Activated naive CD8-positive, alpha-beta T cell treated with anti-CD3 and anti-CD28 coated beads, Interleukin-2, amount 10 ng/mL, durations not matched to agents 7 days and 5 days (primary cell): ENCODE measurements around the gene IGSF8. TPM values are rescaled to one million over a fixed set of nuclear protein-coding genes. Genes with fewer than 3 reads are reported as not detected.
"Not testable (repeated sequence)": the region's sequence is repeated elsewhere in the genome, so short reads cannot be mapped to it uniquely, and the experiment has no call there.

ENCODE experiments used
- ATAC-seq: fragments of 150-1000 bp; cut with Tn5 transposase; one replicate; pipeline ENCODE4 v1.10.0; 2021; ENCODE audit warnings: low read depth, moderate library complexity
- POLR2A ChIA-PET: fragments of 350-600 bp; sonication (Branson Sonifier 250); formaldehyde crosslinking; loops from one replicate; lab custom pipeline; 2021; ENCODE audit warnings: antibody characterized with exemption; lab: Charles Lee
- DNase-seq: peaks from one replicate; pipeline ENCODE4 v3.0.0; 2021
- H3K27ac Mint-ChIP-seq: one replicate; pipeline ENCODE4 v1.8.0; 2022; ENCODE audit warnings: mild to moderate bottlenecking, mixed read lengths
- H3K27me3 Mint-ChIP-seq: one replicate; pipeline ENCODE4 v1.8.0; 2022; ENCODE audit warnings: mild to moderate bottlenecking, moderate library complexity, mixed read lengths
- H3K36me3 Mint-ChIP-seq: one replicate; pipeline ENCODE4 v1.8.0; 2021; ENCODE audit warnings: mild to moderate bottlenecking, mixed read lengths
- H3K4me1 Mint-ChIP-seq: one replicate; pipeline ENCODE4 v1.8.0; 2021; ENCODE audit warnings: mixed read lengths
- H3K4me3 Mint-ChIP-seq: one replicate; pipeline ENCODE4 v1.8.0; 2022; ENCODE audit warnings: mild to moderate bottlenecking, moderate library complexity, mixed read lengths
- H3K9me3 Mint-ChIP-seq: one replicate; pipeline ENCODE4 v1.8.0; 2021; ENCODE audit warnings: mixed read lengths
- total RNA-seq, 2 experiments: library from RNA; stranded (reverse); gene quantifications; one replicate each; pipeline ENCODE4 v1.2.3, GENCODE V29; 2021

IGSF8 gene
- total RNA-seq, 2 experiments from 2014 or later: 39.8 to 44.6 TPM

DNA sequence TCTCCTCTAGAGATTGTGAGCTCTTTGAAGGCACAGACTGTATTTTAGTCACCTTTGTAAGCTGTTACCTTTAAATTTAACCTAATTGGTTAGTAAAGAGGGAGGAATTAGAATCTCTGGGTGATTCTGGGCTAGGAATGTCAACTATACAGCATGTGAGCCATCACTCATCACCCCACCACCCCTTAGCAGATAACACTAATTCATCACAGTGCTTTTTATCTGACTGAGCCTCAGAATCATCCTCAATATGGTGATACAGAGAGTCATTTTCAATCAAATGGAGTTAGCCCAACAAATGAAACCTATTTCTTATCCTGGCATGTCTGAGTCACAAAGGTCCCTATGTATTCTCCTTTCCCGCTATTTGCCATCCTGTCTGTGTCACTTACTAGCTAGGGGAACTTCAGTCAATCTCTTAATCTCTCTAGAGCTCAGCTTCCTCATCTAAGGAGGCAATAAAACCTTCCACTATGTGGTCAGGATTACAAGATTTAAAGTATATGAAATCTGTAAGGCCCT, 41.7 kb downstream of the IGSF8 start:
- POLR2A ChIA-PET: no interaction called here
- ATAC-seq (no peak), DNase-seq (no peak)
- no peaks in the 10 kb centered on the region for H3K9me3 Mint-ChIP-seq
- H3K27me3 Mint-ChIP-seq: peaks cover 35% of the 10 kb centered on the region
- H3K4me1 Mint-ChIP-seq: peaks cover 2% of the 10 kb centered on the region
- H3K36me3 Mint-ChIP-seq: no peaks in the 10 kb centered on the region
- no peak overlapping the region for H3K4me3 Mint-ChIP-seq
- no peak overlapping the region for H3K27ac Mint-ChIP-seq

DNA sequence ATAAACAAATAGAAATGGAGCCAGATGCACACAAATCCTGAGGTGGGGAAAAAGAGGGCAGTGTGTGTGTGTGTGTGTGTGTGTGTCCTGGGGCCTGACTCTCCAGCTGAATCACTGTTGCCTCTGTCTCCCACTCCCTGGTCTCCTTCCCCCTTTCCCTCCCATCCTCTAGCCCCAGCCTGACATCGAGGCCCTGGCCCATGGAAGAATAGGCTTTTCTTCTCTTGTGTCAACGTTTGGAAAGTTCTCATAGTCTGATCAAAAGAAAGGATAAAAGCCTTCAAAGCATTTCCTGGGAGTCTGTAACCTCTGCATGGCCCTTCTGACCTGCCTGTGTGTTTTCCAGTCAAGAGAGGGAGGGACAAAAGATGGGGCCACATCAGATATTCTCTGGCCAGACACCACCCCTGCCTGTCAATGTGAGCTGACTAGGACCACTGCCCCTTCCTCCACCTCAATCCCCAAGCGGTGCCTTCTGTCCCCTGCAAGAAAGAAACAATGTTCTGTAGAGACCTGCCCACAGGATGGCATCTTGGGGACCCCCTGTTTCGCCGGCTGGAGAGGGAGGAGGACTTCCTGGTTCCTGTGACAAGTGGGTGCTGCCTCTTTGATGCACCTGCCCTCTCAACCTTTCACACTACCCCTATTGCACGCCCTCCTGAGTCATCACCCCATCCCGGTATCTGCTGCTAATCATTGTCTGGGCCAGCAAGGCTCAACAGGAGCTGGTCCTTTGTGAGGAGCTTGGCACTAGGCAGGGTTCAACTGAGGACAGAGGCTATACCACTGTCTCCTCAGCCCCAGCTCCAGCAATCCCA, 44.7 kb downstream of the IGSF8 start:
- Mint-ChIP-seq H3K9me3 (no peaks in the 10 kb centered on the region), H3K4me1 (peaks cover 2% of the 10 kb centered on the region), H3K27me3 (peaks cover 31% of the 10 kb centered on the region), H3K27ac (no peak overlapping the region), H3K36me3 (no peaks in the 10 kb centered on the region), H3K4me3 (no peak overlapping the region)
- ATAC-seq (no peak), DNase-seq (no peak)
- POLR2A ChIA-PET: no interaction called here

- Mint-ChIP-seq H3K9me3 (no peaks in the 10 kb centered on the region), H3K27ac (no peak overlapping the region), H3K36me3 (no peaks in the 10 kb centered on the region), H3K4me3 (no peak overlapping the region), H3K4me1 (peaks cover 2% of the 10 kb centered on the region), H3K27me3 (peaks cover 32% of the 10 kb centered on the region)
- no peak for ATAC-seq
- DNase-seq: no peak
- POLR2A ChIA-PET: no interaction called here
Observed at GRCh38 chr1:160052936-160053335, 45.5 kb downstream of the IGSF8 start.

- Mint-ChIP-seq H3K9me3 (no peaks in the 10 kb centered on the region), H3K27me3 (peaks cover 16% of the 10 kb centered on the region), H3K27ac (no peak overlapping the region), H3K4me3 (no peak overlapping the region), H3K4me1 (peaks cover 15% of the 10 kb centered on the region), H3K36me3 (no peaks in the 10 kb centered on the region)
- ATAC-seq: no peak
- POLR2A ChIA-PET: no interaction called here
- DNase-seq: no peak
Observed at GRCh38 chr1:160050619-160051018, 47.8 kb downstream of the IGSF8 start.

DNA sequence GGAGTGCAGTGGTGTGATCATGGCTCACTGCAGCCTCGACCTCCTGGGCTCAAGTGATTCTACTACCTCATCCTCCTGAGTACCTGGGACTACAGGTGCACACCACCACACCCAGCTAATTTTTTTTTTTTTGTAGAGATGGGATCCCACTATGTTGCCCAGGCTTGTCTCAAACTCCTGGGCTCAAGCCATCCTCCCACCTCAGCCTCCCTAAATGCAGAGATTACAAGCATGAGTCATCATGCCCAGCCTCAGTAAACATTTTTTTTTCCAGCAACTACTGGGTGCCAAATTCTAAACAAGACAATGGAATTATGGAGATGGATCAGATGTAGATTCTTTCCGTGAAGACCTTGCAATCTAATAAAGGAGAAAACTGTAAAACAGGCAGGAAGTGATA, 48.2 kb downstream of the IGSF8 start:
- DNase-seq, H3K36me3 Mint-ChIP-seq, POLR2A ChIA-PET, H3K9me3 Mint-ChIP-seq, H3K27ac Mint-ChIP-seq, ATAC-seq, H3K4me3 Mint-ChIP-seq: not testable (repeated sequence)
- peaks cover 15% of the 10 kb centered on the region for H3K4me1 Mint-ChIP-seq
- H3K27me3 Mint-ChIP-seq: peaks cover 16% of the 10 kb centered on the region

DNA sequence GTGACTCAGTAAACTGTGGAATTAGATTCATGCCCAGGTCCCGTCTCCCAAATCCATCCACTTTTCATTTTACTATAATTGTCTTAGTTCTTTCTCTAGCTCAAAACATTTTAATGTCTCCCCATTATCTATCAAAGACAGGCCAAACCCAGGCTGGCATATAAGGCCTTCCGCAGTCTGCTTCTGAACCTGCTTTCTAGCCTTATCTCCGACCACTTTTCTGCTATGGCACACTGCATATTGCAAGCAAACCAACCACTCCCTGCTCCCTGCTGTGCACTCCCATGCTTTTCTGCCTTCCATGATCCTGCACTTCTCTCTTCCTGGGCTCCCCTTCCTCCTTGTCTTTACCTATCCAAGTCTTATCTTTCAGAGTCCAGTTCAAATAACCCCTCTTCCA, 49.3 kb downstream of the IGSF8 start:
- POLR2A ChIA-PET: no interaction called here
- Mint-ChIP-seq H3K27ac (no peak overlapping the region), H3K9me3 (no peaks in the 10 kb centered on the region), H3K4me1 (peaks cover 14% of the 10 kb centered on the region), H3K4me3 (no peak overlapping the region), H3K36me3 (no peaks in the 10 kb centered on the region), H3K27me3 (peaks cover 24% of the 10 kb centered on the region)
- ATAC-seq: no peak
- no peak for DNase-seq

GRCh38 chr1:160048335-160048734, 50.1 kb downstream of the IGSF8 start:
- POLR2A ChIA-PET: no interaction called here

GRCh38 chr1:160047111-160047991, 51.1 kb downstream of the IGSF8 start:
- ATAC-seq: no peak
- H3K27me3 Mint-ChIP-seq: peaks cover 19% of the 10 kb centered on the region
- POLR2A ChIA-PET: interaction anchor here (1.0 to 1.6 kb wide), 4 partner anchors 15 to 51 kb away, joined by 3 to 4 read pairs (median 3); partner anchors contain the start of genes IGSF8 and PIGM
- H3K4me3 Mint-ChIP-seq: peak overlapping the region; percentile 78
- peaks cover 13% of the 10 kb centered on the region for H3K4me1 Mint-ChIP-seq
- peak overlapping the region; percentile 84 for H3K27ac Mint-ChIP-seq
- no peaks in the 10 kb centered on the region for H3K36me3 Mint-ChIP-seq
- no peaks in the 10 kb centered on the region for H3K9me3 Mint-ChIP-seq
- DNase-seq: no peak

More at GRCh38 chr1:160048335-160048734, 50.1 kb downstream of the IGSF8 start:
- no peak overlapping the region for H3K4me3 Mint-ChIP-seq
- no peak overlapping the region for H3K27ac Mint-ChIP-seq
- DNase-seq (no peak), ATAC-seq (no peak)
- H3K27me3 Mint-ChIP-seq: peaks cover 22% of the 10 kb centered on the region
- H3K36me3 Mint-ChIP-seq: no peaks in the 10 kb centered on the region
- peaks cover 13% of the 10 kb centered on the region for H3K4me1 Mint-ChIP-seq
- no peaks in the 10 kb centered on the region for H3K9me3 Mint-ChIP-seq

DNA sequence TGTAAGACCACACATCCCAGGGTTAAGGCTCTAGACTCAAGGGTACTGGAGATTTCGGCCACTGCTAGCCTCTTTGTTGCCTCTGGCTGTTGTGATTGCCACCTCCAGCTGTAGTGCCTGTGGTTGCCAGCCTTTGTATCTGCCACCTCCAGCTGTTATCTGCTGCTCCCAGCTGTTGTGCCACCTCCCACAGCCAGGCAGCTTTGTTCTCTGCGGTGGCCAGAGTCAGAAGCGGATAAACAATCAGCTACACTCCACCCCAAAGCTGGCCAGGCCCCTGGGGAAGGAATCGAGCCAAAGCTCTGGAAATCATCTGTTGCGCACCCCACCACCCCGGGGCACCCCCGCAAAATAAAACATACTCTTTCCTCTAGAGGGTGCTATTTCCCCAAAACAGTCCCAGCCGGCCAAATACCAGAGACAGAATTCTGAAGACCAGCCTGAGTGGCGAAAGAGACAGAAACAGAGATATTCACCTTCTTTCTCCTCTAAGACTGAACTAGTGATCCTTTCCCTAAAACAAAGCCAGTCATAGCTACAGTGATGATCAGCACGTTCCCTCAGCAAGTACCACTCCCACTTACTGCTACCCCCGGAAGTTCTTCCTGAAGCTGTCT, 51.8 kb downstream of the IGSF8 start:
- Mint-ChIP-seq H3K27me3 (peaks cover 17% of the 10 kb centered on the region), H3K4me3 (peak overlapping the region; percentile 78), H3K36me3 (no peaks in the 10 kb centered on the region), H3K9me3 (no peaks in the 10 kb centered on the region), H3K4me1 (peaks cover 13% of the 10 kb centered on the region), H3K27ac (peak overlapping the region; percentile 84)
- ATAC-seq (peak; percentile 80), DNase-seq (peak; percentile 47)
- POLR2A ChIA-PET: interaction anchor here (0.6 to 1.6 kb wide), 6 partner anchors 15 to 219 kb away, joined by 3 to 4 read pairs (median 3); partner anchors contain the start of genes IGSF8 and PIGM

- POLR2A ChIA-PET: interaction anchor here (0.7 to 1.9 kb wide), 3 partner anchors 32 to 123 kb away, joined by 3 to 4 read pairs (median 4); partner anchors contain the start of gene IGSF9
- H3K27ac Mint-ChIP-seq: no peak overlapping the region
- ATAC-seq (no peak), DNase-seq (no peak)
- H3K27me3 Mint-ChIP-seq: peaks cover 15% of the 10 kb centered on the region
- no peaks in the 10 kb centered on the region for H3K36me3 Mint-ChIP-seq
- H3K4me1 Mint-ChIP-seq: peaks cover 13% of the 10 kb centered on the region
- no peaks in the 10 kb centered on the region for H3K9me3 Mint-ChIP-seq
- H3K4me3 Mint-ChIP-seq: no peak overlapping the region
Observed at GRCh38 chr1:160045653-160046052, 52.8 kb downstream of the IGSF8 start.

GRCh38 chr1:160043543-160043942, 54.9 kb downstream of the IGSF8 start:
- no peaks in the 10 kb centered on the region for H3K9me3 Mint-ChIP-seq
- H3K4me3 Mint-ChIP-seq: no peak overlapping the region
- peaks cover 13% of the 10 kb centered on the region for H3K4me1 Mint-ChIP-seq
- no peak overlapping the region for H3K27ac Mint-ChIP-seq
- peaks cover 2% of the 10 kb centered on the region for H3K36me3 Mint-ChIP-seq
- H3K27me3 Mint-ChIP-seq: peaks cover 15% of the 10 kb centered on the region
- no peak for DNase-seq
- ATAC-seq: no peak
- POLR2A ChIA-PET: no interaction called here
